Hippocampal formation (tissue), 2 donors: ENCODE data around the gene C1orf56.

Experiments
- DNase-seq, 2 donors: peaks; one replicate each; lab custom pipeline; 2025; lab: John Stamatoyannopoulos, UW

The C1orf56 gene

DNA sequence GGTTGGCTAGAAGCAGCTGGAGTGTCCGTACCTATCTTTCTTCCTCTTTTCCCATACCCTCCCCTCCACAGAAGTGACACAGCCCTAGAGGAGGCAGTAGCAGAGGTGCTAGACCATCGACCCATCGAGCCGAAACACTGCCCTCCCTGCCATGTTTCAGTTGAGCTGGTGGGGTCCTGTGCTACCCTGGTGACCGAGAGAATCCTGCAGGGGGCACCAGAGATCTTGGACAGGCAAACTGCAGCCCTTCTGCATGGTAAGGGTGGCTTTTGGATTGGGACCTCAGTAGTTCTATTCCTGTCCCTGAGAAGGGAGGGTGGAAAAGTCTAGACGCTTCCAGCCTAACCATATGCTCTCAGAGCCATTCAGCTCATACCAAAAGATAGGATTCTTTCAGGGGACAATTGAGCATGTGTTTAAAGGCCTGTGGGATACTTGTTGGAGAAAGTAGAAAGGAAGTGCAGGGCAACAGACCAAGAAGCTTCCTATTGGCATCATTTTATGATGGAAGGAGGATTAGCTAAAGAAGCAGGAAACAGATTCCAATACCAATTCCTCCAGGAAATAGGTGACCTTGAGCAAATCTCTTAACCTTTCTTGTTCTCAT, 22.9 kb upstream of the C1orf56 start:
- DNase-seq: peak; percentile 66 to 75

DNA sequence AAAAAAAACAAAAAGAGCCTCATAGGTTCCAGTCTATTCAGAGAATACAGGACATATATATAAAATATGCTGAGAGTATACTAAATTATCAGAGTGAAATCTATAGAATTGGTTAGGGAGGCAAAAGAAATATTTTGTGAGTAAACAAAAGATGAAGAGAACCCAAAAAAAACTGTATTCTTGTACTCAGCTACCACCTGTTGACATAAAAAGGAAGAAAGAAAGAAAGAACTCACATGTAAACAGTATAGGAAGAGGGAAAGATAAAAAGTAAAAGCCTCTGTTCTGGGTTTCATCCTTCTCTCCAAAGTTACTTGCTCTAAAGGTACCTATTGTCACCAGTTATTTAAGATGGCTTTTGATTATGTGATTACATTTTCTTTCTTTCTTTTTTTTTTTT, 21.1 kb upstream of the C1orf56 start:
- DNase-seq: no peak

DNA sequence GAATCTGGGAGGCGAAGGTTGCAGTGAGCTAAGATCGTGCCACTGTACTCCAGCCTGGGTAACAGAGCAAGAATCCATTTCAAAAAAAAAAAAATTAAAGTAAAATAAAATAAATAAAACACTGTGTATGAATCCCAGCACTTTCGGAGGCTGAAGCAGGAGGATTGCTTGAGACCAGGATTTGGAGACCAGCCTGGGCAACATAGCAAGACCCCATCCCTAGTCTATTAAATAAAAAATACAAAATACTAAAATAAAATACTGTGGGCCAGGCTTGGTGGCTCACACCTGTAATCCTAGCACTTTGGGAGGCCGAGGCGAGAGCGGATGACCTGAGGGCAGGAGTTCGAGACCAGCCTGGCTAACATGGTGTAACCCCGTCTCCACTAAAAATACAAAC, 15.4 kb upstream of the C1orf56 start:
- no peak for DNase-seq

DNA sequence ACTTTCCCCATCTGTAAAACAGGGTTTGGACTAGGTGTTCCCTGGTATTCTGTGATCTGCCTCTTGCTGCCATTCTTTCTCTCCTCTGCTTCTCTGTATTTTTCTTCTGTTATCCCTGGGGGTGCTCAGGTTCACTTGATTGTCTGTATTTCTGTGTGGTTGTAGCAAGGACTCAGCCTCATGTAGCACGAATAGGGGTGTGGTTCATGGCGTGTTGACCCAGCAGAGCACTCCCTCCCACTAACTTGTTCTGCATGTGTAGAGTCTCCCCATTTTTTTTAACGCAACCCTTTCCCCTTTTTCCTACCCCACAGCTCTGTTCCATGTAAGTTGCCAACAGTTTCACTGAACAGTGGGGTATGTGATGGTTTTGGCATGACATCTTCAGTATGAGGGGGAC, 12.4 kb upstream of the C1orf56 start:
- DNase-seq: no peak

DNA sequence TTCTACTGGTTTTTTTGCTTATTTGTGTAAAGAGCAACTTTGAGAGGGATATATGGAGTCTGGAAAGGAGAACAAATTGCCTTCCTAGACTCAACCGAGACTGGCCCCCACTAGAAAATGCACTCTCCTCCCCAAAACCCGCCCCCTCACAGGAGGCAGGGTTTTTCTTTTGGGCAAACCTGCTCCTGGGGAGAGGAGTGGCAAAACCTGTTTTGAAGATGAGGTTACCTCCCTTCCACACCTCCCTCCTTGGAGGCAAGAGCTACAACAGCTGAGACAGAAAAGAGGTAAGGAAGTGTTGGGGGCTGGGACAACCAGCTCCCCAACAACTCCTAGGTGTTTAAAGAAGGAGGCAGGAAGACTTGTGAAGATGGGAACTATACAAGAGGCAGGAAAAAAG, 11.2 kb upstream of the C1orf56 start, which contains the start of gene BNIPL:
BNIPL (plus strand) TSS at position 231 of the 400 bp plus-strand sequence; CDS start at position 371, 140 bp downstream.
- DNase-seq: no peak

DNA sequence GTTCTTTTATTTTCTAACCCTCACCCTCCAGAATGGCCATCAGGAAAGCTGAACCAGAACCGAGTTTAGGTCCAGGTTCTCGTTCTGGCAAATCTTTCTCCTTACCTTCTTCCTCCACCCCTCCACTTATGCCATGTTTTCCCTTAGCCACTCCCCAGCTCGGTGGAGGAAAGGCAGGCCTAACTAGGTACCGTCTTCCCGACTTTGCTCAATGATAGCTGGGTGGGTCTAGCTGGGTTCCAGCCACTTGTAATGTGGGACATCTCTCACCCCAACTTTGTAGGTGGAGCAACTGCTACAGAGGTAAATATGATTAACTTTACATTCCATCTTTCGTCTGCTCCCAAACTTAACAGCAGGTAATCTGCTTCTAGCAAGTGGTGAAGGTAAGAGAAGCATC, 10.5 kb upstream of the C1orf56 start:
- no peak for DNase-seq

DNA sequence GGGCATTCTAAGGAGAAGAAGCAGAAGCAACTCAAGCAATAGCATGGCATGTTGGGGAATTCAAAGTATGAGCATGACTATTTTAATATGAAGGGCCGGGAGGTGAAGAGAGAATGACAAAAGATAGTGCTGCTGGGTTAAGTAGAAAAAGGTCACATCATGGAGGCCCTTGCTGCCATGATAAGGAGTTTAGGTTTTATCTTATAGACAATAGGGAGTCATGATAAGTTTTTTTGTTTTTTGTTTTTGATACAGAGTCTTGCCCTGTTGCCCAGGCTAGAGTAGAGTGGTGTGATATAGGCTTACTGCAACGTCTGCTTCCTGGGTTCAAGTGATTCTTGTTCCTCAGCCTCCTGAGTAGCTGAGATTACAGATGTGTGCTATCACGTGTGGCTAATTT, 8.0 kb upstream of the C1orf56 start:
- DNase-seq: no peak

DNA sequence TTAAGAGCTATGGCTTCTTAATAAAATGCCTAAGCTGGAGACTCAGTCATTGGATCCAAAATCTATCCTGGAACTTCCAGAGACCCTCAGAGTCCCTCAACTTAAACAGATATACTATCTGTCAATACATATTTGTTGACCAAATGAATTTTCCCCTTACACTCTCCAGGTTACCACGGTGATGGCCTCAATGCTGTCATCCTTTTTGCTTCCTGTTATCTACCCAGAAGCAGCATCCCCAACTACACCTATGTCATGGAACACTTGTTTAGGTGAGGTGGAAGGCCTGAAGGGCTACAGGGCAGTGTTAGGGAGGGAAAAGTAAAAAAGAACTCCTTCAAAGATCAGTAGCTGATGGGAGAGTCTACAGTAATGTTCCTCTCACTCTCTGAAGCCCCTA, 4.4 kb upstream of the C1orf56 start:
- DNase-seq: no peak

DNA sequence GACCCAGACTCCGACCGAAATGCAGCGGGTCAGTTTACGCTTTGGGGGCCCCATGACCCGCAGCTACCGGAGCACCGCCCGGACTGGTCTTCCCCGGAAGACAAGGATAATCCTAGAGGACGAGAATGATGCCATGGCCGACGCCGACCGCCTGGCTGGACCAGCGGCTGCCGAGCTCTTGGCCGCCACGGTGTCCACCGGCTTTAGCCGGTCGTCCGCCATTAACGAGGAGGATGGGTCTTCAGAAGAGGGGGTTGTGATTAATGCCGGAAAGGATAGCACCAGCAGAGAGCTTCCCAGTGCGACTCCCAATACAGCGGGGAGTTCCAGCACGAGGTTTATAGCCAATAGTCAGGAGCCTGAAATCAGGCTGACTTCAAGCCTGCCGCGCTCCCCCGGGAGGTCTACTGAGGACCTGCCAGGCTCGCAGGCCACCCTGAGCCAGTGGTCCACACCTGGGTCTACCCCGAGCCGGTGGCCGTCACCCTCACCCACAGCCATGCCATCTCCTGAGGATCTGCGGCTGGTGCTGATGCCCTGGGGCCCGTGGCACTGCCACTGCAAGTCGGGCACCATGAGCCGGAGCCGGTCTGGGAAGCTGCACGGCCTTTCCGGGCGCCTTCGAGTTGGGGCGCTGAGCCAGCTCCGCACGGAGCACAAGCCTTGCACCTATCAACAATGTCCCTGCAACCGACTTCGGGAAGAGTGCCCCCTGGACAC, 534 bp downstream of the C1orf56 start:
- peak; percentile 22 to 59 for DNase-seq

DNA sequence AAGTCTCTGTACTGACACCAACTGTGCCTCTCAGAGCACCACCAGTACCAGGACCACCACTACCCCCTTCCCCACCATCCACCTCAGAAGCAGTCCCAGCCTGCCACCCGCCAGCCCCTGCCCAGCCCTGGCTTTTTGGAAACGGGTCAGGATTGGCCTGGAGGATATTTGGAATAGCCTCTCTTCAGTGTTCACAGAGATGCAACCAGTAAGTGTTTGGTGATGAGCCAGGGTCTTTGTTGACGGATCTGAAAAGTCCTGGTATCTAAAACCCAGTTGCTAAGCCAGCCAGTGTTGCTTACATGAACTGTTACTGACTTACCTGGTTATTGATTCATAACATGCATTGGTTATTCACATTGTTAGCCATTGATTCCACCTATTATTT, 1.1 kb downstream of the C1orf56 start:
- no peak for DNase-seq

DNA sequence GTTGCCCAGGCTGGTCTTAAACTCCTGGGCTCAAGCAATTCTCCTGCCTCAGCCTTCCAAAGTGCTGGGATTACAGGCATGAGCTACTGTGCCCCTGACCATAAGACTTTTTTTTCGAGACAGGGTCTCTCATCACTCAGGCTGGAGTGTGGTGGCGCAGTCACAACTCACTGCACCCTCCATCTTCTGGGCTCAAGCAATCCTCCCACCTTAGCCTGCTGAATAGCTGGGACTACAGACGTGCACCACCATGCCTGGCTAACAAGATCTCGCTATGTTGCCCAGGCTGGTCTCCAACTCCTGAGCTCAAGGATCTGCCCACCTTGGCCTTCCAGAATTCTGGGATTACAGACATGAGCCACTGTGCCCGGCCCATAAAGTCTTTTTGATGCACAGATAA, 1.9 kb downstream of the C1orf56 start:
- no peak for DNase-seq

DNA sequence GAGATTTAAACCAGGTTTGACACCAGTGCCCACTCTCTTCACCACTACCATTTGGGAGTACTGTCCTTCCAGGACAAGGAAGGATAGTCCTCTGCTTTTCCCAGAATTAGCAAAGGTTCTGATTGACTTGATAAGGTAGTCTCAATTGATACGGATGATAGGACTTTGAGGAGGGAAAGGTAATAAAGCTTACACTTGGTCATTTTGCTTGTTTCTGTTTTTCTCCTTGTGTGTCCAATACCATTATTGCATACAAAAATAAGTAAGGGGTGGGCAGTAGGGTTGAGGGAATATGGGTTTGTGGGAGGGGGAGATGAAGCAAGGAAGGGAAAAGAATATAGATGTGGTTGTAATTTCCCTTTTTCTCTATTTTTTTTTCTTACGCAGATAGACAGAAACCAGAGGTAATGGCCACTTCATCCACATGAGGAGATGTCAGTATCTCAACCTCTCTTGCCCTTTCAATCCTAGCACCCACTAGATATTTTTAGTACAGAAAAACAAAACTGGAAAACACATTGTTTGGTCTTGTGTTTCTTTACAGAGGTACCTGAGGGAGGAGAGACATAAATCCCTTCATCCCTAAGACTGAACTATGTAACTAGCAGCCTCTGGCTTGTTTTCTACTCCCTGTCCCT, 2.6 kb downstream of the C1orf56 start:
- no peak for DNase-seq

DNA sequence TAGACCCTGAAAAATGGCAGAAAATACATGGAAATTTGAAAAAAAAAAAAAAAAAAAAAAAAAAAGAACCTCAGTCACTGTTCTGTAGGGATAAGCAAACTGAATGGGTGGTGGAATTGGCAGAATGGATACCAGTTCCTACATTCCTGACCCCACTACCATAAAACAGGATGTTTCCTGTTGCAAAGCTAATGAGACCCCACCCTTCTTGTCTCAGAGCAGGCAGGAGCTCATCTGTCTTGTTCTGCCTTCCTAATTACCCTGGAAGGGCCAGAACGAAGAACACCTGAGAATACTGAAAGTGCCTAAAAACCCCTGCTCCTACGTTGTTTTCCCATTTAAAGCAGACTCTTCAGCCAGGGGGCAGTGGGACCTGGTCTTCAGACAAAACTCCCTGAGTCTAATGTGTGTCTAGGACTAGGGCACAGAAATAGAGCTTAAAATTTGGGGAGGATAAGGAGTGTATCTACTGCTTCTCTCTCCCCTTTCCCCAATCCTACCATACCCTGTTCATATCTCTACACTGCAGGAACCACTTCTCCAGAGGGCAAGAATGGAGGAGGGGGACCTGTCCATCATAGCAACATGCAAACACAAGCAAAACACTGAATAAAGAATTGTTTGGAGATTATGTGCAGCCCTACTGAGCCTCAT, 3.9 kb downstream of the C1orf56 start:
- no peak for DNase-seq

DNA sequence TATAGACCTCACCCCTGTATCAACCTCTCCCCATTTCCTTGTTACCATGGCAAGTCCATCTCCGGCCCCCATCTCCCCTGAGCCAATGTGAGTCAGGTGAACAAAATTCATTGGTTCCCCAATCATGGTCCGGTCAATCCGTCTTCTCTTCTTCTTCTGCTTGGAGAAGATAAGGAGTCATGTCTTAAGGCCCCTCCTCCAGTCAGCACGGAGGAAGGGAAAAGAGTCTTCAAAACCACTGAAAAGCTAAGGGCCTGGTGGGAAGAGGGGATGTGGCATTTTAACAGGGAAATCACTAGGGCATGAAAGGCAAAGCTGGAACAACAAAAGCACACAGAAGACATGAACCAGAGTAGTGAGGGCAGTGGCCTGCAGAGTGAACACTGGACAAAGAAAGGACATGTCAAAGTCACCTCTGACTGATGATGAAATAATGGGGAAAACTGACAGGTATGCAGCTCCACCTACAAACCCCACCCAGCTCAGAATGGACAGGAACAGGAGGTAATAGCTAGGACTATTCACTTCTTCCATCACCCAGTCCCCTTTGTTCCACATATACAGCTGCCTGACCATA, 7.5 kb downstream of the C1orf56 start:
- DNase-seq: no peak

DNA sequence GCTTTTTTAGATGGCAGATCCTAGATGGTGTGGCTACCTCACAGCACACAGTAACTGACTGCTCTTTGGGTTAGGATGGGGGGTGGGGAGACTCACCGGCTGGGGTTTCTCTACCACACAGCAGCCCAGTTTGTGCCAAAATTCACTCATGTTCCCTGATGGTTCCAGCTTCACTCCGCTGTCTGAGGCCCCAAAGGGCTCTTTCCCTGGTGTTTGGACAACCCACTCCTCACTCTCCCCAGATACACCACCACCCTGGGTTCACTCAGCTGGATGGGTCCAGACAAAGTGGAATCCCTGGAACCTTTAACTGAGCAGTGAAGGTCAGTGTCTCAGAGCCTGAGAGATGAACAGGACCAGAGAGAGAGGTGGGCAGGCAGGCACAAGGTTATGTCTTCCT, 8.0 kb downstream of the C1orf56 start:
- no peak for DNase-seq

DNA sequence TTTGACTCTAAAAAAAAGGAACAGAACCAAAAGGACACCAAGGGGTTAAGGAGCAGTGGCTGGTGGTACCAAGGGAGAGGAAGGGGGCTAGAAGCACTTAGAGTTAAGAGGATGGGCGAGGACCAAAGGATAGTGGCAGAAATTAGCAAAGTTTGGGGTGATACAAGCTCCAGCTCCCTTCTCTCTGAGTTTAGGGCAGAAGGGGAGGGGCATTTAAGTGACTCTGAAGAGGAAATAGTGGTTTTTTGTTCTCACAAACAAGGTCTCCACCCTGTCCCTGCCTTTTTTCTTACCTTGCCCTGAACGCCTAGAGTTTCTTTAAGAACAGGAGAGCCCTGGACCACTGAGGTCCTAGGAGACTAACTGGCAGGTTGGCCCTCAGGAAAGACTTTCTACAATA, 8.6 kb downstream of the C1orf56 start:
- no peak for DNase-seq

DNA sequence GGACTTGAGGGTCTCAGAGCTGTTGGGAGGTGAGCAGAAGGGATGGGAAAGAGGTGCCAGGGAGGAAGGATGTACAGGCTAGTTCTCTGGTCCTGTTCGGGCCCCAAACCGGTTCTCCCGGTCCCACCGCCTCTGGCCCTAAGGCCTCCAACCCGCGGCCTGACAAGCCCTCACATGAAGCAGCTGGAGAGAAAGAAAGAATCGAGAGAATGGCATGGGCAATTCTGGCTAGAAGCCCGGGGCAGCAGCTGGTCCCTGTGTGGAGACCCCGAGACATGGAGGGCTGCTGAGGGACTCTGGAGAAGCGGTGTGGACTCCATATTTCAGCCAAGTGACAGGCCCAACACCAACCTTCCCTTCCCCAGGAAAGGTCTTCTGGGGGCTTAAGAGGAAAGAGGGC, 11.1 kb downstream of the C1orf56 start:
- peak in 1 of 2 donors; percentile 17 for DNase-seq

DNA sequence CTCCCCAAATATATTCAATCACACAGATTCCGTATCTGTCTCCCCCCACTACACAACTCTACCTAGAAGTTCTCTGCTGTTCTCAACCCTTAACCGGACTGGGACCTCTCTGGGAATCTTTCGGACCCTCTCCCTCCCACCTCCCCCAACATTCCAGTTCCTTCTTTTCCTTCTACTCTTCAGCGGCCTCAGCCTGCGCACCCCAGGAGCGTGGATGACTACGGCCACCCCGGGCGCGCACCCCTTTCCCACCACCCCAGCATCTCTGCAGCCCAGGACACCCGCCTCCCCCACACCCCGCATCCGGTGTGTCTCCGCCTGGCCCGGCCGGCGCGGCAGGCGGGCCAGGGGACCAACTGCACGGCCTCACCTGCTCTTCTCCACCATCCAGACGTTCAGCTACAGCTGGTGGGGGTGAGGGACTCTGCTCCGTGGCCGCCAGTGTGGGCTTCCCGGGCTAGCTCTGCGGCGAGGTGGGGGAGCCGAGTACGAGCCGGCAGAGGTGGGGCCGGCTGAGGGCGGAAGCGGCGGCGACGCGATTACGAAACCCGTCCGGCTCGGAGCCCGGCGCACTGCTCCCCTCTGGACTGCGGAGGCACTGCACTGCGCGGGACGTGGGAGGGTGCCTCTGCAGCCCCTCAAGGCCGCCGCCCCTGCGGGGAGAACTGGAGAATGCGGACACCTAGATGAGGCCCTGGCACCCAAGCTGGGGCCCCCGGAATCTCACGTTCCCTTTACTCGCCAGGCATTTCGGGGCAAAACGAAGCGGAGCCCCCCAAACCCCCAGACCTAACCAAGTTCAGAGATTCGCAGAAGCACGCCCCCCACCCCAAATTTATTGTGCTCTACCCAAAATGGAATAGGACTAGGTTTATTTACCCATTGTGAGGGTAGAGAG, 11.8 kb downstream of the C1orf56 start, which contains the start of gene CDC42SE1:
CDC42SE1 (minus strand) TSS at position 514 of the 898 bp plus-strand sequence. CDS start 3,892 bp downstream, outside the sequence.
- DNase-seq: peak; percentile 71 to 79

DNA sequence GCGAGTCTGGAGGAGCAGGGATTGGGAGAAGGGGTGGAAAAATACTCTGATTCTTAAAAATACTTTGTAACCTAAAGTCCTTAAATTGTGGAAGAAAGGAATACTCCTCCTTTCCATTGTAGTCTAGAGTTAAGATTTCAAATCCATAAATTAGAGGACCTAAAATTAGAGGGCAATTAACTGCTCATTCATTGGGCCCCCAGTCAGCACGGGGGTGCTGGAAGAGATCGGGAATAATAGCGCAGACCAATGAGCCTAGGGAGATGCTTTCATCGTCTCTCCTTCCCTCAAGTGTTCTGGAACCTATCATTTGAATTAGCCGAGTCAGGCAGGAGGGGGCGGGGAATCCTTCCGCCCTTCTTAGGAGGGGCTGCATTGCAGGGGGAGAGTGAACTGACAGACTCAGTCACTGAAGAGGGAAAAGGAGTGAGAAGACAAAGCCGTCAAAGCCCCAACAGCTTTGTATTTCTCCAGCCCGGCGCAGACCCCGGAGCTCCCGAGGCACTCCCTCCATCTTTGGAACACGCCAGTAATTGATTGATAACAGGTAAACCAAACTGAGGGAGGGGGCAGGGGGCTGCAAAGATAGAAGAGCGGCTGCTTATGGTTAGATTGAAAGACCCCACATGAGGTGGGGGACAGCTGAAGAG, 12.6 kb downstream of the C1orf56 start, which contains the start of gene MLLT11:
MLLT11 (plus strand) TSS at position 391 of the 650 bp plus-strand sequence. CDS start 6,828 bp downstream, outside the sequence.
- peak; percentile 48 to 79 for DNase-seq

DNA sequence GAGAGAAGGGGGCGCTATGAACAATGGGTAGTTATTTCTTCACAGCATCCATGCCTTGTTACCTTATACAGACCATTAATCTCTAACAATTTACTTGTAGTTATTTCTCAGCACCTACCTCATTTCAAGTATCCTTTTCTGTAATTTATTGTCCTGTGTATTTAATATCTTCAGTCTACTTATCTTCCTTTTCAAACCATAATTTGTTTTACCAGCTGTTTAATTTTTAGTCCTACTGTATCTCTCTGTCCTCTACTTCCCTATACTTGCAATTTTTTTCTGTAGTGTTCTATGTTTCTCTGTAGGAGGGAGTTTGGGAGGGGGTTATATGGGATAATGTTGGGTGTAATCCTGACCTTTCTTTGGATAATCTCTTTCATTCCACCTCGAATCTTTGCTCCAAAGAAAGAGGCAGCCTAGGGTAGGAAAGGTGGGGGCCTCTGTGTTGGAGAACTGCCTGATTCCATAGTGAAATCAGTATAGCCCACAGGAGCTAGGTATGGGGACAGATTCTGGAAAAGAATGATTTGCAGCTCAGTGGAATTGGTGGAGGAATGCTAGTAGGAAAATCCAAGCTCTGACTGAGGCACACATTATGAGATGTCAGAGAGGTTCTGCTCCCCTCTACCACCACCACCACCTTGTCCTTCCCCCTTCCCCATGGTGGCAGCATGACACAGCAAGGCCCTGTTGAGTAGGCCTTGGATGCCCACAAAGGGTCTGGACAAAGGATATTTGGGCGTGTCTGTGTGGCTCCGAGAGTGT, 13.3 kb downstream of the C1orf56 start:
- no peak for DNase-seq
